ENCODE results near the gene GLTP.

GLTP gene

GRCh38 chr12:109818253-109818652 lies 62.1 kb downstream of the GLTP start:
- no peak for DNase-seq

DNA sequence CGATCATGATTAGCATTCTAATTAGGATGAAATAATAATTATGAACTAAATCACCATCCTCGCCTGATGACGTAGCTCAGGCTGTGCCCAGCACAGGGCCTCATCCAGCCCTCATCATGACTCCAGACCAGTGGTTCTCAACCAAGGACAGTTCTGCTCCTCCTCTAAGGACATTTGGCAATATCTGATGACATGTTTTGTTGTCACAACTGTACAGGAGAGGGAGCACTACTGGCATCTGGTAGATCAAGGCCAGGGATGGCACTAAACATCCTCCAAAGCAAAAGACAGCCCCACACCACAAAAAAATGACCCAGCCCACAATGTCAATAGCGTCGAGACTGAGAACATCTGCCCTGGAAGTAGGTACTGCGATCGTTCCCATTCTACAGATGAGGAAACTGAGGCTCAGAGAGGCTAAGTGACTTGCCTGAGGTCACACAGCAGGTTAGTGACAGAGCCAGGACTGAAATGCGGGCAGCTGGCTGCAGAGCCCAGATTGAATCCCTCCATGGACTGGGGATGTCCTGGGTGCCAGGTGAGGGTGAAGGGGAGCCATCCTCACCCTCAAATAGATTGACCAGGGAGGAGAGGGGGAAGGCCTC lies 62.6 kb downstream of the GLTP start:
- DNase-seq: no peak

DNA sequence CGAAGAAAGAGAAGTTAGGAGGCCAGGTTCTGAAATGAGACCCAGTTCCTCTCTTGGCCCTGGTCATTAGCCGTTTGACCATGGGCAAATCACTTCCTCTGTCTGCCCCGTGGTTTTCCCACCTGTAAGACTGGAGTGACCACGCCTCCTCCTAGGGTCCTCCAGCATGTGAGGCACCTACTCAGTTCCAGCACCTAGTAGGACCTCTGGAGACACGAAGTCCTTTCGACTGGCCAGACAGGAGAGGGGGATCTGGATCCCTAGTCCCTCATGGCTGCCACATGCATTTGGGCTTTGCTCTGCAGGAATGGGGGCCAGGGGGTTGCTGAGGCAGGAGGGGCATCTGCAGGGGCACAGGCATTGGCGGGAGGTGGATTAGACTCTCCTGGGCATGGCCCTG lies 63.5 kb downstream of the GLTP start:
- no peak for DNase-seq

DNA sequence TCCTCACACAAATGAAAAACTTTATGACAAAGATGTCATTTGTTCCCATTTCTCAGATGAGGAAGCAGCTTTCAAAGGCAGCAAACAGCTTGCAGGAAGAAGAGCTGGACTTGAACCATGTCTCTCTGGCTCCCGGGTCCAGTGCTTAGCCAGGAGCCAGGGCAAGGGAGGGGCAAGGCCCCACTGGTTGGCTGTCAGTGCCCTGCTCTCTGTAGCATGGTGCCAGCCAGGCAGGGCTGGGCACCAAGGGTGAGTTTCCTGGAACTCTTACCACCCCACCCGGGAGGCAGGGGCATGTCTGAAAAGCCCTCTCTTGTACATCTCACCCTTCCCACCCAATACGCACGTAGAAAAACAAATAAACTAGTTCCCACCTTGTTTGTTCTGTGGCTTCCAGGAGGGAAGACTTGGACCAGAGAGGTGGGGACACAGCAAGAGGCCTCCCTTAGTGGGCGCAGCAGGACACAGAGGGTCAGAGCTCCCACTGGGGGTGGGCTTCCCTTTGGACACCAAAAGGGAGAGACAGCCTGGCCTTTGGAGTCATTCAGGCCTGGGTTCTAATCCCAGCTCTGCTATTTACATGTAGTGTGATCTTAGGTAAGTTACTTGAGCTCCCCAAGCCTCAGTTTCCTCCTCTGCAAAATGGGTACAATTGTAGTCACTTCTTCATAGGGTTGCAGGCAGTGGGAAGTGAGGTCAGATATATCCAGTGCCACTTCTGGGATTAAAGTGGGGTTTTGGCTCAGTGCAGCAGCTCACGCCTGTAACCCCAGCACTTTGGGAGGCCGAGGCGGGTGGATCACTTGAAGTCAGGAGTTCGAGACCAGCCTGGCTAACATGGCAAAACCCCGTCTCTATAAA lies 64.4 kb downstream of the GLTP start:
- DNase-seq: no peak

GRCh38 chr12:109815225-109815624 lies 65.1 kb downstream of the GLTP start:
- no peak for DNase-seq

DNA sequence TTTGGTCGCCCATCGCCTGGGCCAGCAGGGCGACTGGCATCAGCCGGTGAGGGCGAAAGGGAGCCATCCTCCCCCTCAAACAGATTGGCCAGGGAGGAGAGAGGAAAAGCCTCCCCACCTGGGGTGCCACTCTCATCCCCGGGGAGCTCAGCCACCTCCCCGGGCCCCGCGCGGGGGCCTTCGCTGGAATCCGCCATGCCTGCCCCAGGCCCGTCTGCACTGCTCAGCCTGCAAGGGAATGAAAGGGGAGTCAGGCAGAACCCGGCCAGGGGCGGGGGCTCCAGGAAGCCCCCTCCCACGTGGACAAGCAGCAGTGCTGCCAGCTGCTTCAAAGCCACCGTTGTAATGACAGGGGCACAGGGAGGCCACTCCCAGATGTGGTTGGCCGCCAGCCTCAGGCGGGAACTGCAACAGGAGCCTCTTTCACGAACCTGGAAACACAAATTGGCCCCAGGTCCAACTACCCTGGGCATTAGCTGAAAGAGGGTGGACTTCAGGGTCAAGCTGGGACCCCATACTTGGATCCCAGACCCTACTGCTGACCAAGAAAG lies 65.7 kb downstream of the GLTP start:
- DNase-seq: no peak

GRCh38 chr12:109813810-109814416 lies 66.4 kb downstream of the GLTP start:
- DNase-seq: no peak

GRCh38 chr12:109811624-109811995 lies 68.7 kb downstream of the GLTP start:
- no peak for DNase-seq

DNA sequence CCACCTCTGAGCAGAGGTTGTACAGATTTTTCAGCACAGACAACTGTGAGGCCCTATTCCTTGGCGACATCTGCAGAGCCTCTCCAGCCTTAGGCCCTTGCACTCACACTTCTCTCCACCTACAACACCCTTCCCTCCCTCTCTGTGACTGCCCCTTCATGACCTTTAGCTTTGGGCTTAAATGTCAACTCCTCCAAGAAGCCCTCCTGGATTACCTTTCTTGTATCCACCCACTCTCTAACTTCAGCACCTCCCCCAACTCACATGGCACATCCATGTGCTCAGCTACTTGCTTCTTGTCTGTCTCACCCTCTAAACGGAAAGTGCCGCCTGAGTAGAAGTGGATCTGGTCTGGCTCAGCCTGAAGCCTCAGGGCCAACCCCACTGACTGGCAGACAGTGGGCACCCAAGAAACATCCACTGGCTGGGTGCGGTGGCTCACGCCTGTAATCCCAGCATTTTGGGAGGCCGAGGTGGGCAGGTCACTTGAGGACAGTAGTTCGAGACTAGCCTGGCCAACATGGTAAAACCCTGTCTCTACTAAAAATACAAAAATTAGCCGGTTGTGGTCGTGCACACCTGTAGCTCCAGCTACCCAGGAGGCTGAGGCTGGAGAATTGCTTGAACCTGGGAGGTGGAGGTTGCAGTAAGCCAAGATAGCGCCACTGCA lies 69.3 kb downstream of the GLTP start:
- DNase-seq: no peak

DNA sequence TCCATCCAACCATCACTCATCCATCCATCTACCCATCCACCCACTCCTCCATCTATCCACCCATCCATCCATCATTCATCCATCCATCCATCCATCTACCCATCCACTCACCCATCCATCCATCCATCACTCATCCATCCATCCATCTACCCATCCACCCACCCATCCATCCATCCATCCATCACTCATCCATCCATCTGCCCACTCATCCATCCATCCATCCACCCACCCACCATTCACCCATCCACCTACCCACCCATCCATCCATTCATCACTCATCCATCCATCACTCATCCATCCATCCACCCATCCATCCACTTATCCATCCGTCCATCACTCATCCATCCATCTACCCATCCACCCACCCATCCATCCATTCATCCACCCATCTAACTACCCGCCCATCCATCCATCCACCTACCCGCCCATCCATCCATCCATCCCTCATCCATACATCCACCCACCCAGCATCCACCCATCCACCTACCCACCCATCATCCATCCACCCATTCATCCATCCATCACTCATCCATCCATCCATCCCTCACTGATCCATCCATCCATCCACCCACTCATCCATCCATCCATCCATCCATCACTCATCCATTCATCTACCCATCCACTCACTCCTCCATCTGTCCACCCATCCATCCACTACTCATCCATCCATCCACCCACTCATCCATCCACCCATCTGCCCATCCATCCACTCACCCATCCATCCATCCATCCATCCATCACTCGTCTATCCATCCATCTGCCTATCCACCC lies 71.3 kb downstream of the GLTP start:
- DNase-seq: no peak

DNA sequence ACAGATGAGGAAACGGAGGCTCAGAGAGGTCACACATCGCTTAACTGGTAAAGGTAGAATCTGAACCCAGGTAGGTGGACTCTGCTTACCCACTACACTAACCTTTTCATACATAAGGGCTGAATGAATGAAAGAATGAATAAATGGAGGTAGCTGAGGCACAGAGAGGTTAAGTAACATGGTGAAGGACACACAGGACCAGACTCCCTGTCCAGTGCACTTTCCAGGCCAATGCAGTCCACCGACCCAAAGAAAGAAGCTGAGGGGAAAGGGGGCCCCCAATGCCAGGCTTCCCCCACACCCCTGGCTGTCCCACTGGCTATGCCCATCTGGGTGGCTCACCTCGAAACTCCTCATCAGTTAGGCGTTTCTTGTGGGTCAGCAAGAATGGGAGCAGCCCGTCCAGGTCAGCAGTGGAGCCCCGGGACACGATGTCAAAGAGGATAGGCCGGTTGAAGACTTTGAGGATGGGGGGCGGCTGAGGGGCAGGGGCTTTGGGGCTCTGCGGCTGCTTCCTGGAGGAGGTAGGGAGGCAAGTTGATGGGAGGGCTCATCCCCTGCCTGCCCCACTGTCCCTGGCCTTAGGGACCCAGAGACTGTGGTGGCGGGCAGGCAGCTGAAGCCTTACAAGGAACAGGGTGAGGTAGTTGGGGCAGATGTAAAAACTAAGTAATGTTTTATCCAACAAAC lies 72.2 kb downstream of the GLTP start:
- no peak for DNase-seq

- peak; percentile 88 for DNase-seq
Observed at GRCh38 chr12:109804820-109805761, 75.2 kb downstream of the GLTP start.

DNA sequence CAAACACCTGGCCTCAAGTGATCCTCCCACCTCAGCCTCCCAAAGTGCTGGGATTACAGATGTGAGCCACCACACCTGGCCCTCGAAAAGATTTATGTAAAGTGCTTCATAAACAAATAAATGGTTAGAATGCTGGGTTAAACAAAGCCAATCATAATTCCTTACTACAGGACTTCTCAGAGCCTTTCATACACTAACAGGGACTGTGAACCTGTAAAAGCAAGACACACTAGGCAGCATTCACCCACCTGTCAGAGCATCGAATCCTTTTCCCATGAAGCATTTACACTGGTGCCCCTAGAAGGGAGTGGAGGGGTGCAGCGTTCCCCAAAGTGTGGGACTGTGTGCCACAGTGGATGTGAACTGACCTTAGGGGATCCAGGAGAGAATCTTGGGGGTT lies 76.7 kb downstream of the GLTP start:
- no peak for DNase-seq

DNA sequence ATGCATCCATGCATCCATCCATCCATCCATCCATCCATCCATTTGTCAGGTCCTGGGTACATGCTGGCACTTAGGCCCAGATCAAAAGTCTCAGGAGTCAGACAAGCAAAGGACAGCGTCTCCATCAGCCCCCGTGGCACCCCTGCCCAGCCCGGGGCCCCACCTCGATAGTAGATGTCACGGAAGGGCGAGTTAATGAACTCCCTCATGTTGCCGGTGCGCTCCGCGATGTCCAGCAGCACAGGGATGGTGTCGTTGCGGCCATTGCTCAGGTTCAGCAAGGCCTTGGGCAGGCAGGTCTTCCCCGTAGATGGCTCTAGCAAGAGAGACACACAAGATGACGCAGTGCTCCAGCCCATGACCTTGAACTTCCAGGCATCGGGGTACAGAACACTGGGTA lies 77.5 kb downstream of the GLTP start:
- DNase-seq: no peak
